K562 (cell line): Measurements from ENCODE around the gene CHST12.

Experiments used
- CTCF ChIP-seq, 3 experiments: IDR thresholded peaks in 2 of 3; conservative IDR thresholded peaks in 1 of 3; 2 replicates each; pipeline ENCODE4 v1.5.1; 2011 to 2012; ENCODE audit warnings: low read length in 3 of 3, mild to moderate bottlenecking in 3 of 3, control low read depth in 2 of 3, improper control_type of control experiment in 1 of 3, inconsistent platforms in 1 of 3, low read depth in 1 of 3, mixed read lengths in 1 of 3, moderate library complexity in 1 of 3; ENCODE audit not compliant: insufficient read depth in 2 of 3
- MTA2 ChIP-seq: fragments of 450-650 bp; IDR thresholded peaks from 2 replicates; pipeline ENCODE4 v1.6.1; 2016; ENCODE audit warnings: low read depth
- SP1 ChIP-seq: sonication (generic); formaldehyde crosslinking; IDR thresholded peaks from 2 replicates; pipeline ENCODE4 v1.8.1; 2022; ENCODE audit warnings: mild to moderate bottlenecking, missing genetic modification reagents
- SP2 ChIP-seq: IDR thresholded peaks from 2 replicates; pipeline ENCODE4 v1.6.1; 2011; ENCODE audit warnings: mild to moderate bottlenecking, low read depth, low read length, moderate library complexity; ENCODE audit not compliant: poor library complexity, severe bottlenecking; ENCODE audit errors: extremely low read depth
- ZNF512 ChIP-seq: IDR thresholded peaks from 2 replicates; pipeline ENCODE4 v1.6.1; 2016; ENCODE audit warnings: missing genetic modification characterization, missing compliant biosample characterization

GRCh38 chr7:2470204-2471021 is 67.0 kb downstream of the CHST12 start:
- TF ChIP-seq CTCF (IDR thresholded peaks at IDR 0.05 in 2 of 3, conservative IDR thresholded peaks at IDR 0.05 in 1 of 3; ENCODE audit: insufficient read depth in 2 of 3, low read depth in 1 of 3, low read length in 3 of 3) (no peak), ZNF512 (tag) (no peak), SP1 (CRISPR knock-in tag) (no peak), SP2 (no peak), MTA2 (no peak)
